GM23248 (cell line): ENCODE data around the gene KIAA1958.

Source experiments
- EZH2 ChIP-seq: fragments of 200-600 bp; sonication (generic); IDR thresholded peaks from 2 replicates; pipeline ENCODE4 v1.6.1; 2018; ENCODE audit warnings: antibody characterized with exemption, mild to moderate bottlenecking; ENCODE audit not compliant: insufficient read depth, poor library complexity, severe bottlenecking
- EZH2phosphoT487 ChIP-seq: fragments of 200-600 bp; sonication (generic); IDR thresholded peaks from 2 replicates; pipeline ENCODE4 v1.6.1; 2018; ENCODE audit warnings: antibody characterized with exemption, moderate library complexity, mild to moderate bottlenecking, low read depth; ENCODE audit not compliant: insufficient read depth

DNA sequence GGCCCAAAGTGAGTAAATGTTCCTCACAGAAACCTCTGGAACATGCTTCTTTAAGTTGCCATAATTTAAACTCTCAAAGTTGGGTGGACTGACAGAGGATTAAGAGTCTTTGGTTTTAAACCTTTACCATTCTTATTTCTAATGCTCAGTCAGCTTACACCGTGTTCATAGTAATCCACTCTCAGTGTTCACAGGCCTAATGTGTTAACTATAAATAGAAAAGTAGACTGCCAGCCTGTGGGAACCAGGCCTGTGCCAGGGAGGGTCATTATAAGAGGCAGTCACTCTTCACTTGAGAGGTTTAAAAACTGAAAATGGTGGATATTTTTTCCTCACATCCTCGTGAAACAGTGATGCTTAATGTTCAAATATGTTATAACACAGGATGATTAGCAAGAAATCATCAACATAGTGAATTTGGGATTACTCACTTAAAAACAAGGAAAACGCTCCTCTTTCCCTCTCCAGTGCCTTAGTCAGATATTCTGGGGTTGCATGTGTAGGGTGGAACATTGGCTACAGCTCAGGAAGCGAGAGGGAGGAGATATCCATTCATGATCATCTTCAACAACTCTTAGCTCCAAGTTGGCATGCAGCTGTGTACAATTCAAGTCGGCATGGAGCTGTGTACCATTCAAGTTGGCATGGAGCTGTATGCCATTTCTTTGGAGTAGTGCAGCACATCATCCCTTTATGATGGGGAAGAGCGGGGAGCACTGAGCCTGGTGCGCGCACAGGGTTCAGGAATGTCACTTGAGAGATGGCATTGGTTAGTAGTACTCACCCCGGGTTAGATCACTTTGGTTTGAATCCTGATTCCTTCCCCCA is 65.8 kb downstream of the KIAA1958 start:
- no peak for TF ChIP-seq EZH2phosphoT487
- no peak for TF ChIP-seq EZH2
